ENCODE measurements around the gene SCAMP3. TPM values are rescaled to one million over a fixed set of nuclear protein-coding genes. Genes with fewer than 3 reads are reported as not detected.

Gene SCAMP3
- total and polyA plus RNA-seq, 2 donors (not counting 3 experiments of a cell fraction or from before 2014, with no cell fraction given) = 80.1 to 306 TPM

DNA sequence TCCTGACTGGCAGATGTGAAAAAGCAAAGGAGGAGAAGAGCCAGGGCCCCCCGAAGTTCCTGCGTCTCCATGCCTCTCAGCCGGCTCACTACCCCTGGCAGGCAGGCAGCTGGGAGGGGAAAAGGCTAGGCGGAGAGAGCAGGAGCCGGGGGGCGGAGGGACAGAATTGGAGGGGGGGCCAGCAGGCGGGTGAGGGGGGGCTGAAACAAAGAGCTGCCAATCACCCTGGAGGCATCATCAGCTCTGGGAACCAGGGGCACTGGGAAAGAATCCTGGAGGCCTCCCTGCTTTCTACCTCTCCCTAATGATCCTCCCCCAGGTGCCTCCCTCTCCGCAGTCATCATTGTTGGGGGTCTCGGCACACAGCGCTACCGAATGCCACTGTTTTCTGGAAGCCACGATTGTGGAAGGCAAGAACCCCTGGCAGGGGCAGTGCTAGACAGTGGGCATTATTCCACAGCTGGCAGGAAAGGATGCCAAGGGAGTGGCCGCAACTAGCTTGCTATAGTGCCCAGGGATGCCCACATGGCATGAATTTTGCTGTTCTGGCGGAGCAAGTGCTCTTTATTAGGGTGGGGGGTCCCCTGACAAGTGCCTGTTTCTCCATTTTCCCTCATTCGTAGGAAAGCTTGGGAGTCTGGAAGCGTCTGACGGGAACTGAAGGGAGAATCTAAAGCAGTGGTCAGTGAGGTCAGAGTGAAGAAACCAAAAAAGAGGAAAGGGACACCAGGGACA, 54.2 kb downstream of the SCAMP3 start, which contains the start of gene THBS3:
Gene THBS3 (minus strand): TSS at position 92 of the 735 bp plus-strand sequence. CDS start 21 bp downstream, at position 71.
- BruUV-seq (replicated peaks) = TSS peak; percentile 58
- POLR2A ChIA-PET = interaction anchor here (0.6 to 1.3 kb wide), 2 partner anchors 10 to 68 kb away, joined by 3 to 8 read pairs; no protein-coding TSS in a partner anchor
- intact Hi-C loops (cut with micrococcal nuclease) = loop anchor here (1.0 to 5.0 kb wide), 6 partner anchors 15 to 384 kb away; partner anchors contain the start of gene FDPS
- Histone ChIP-seq H3K9ac (replicated peaks; ENCODE audit: extremely low read depth, insufficient read depth, low read length) (peak within 1 kb of the TSS; percentile 96), H2AFZ (ENCODE audit: low read depth, low read length) (peak within 1 kb of the TSS; percentile 58), H3K27me3 (ENCODE audit: control insufficient read depth in 2 of 2, insufficient read depth in 2 of 2, low read length in 2 of 2) (no peaks in the 10 kb centered on the region), H3K36me3 (ENCODE audit: control insufficient read depth in 2 of 2, extremely low read depth in 1 of 2, insufficient read depth in 2 of 2, low read length in 2 of 2) (no peaks in the 10 kb centered on the region), H3K4me3 (replicated peaks in 1 of 3; ENCODE audit: insufficient read depth in 1 of 3, low read depth in 1 of 3, low read length in 3 of 3) (peak within 1 kb of the TSS; percentile 30 to 92 (median 59)), H3K9me3 (replicated peaks; ENCODE audit: control insufficient read depth, insufficient read depth, low read length) (no peaks in the 10 kb centered on the region), H3K4me1 (ENCODE audit: control insufficient read depth, extremely low read depth, insufficient read depth, low read length) (peaks cover 21% of the 10 kb centered on the region), H3K9me1 (replicated peaks; ENCODE audit: control insufficient read depth, extremely low read depth, insufficient read depth, low read length) (no peaks in the 10 kb centered on the region), H3K27ac (ENCODE audit: insufficient read depth, low read depth, low read length) (peak within 1 kb of the TSS; percentile 87), H4K20me1 (replicated peaks; ENCODE audit: control insufficient read depth, extremely low read depth, insufficient read depth, low read length) (no peaks in the 10 kb centered on the region), H3K4me2 (ENCODE audit: insufficient read depth, low read length) (peak within 1 kb of the TSS; percentile 71), H3K79me2 (ENCODE audit: control insufficient read depth, insufficient read depth, low read length) (peaks cover 2% of the 10 kb centered on the region)
- CTCF ChIA-PET = interaction anchor here (1.0 to 4.3 kb wide), 11 partner anchors 8 to 440 kb away, joined by 3 to 69 read pairs (median 9); no protein-coding TSS in a partner anchor
- dilution Hi-C loops (cut with MboI; ENCODE audit: extremely low pct_ligation_motif_present, low sequenced_read_pairs) = no loop called here
- peak; percentile 23 for DNase-seq (ENCODE audit: low read depth, low spot score)
- TF ChIP-seq MYC (IDR thresholded peaks at IDR 0.05; ENCODE audit: low read depth, low read length) = no peak
- no peak for TF ChIP-seq GATA2 (IDR thresholded peaks at IDR 0.05; ENCODE audit: insufficient read depth, insufficient read length, low read depth, low read length)
- TF ChIP-seq POLR2A (IDR thresholded peaks at IDR 0.05; ENCODE audit: low read depth, low read length) = no peak
- TF ChIP-seq EZH2 (IDR thresholded peaks at IDR 0.05; ENCODE audit: borderline replicate concordance, low read depth, low read length, severe bottlenecking) = no peak
- TF ChIP-seq POLR2AphosphoS5 (IDR thresholded peaks at IDR 0.05; ENCODE audit: insufficient read depth, low read depth, low read length) = no peak
- TF ChIP-seq, protein P1, sequence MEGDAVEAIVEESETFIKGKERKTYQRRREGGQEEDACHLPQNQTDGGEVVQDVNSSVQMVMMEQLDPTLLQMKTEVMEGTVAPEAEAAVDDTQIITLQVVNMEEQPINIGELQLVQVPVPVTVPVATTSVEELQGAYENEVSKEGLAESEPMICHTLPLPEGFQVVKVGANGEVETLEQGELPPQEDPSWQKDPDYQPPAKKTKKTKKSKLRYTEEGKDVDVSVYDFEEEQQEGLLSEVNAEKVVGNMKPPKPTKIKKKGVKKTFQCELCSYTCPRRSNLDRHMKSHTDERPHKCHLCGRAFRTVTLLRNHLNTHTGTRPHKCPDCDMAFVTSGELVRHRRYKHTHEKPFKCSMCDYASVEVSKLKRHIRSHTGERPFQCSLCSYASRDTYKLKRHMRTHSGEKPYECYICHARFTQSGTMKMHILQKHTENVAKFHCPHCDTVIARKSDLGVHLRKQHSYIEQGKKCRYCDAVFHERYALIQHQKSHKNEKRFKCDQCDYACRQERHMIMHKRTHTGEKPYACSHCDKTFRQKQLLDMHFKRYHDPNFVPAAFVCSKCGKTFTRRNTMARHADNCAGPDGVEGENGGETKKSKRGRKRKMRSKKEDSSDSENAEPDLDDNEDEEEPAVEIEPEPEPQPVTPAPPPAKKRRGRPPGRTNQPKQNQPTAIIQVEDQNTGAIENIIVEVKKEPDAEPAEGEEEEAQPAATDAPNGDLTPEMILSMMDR (IDR thresholded peaks at IDR 0.05; ENCODE audit: extremely low read depth in 1 of 2, insufficient read depth in 1 of 2, low read depth in 1 of 2, low read length in 2 of 2) = no peak
- TF ChIP-seq, protein P2, sequence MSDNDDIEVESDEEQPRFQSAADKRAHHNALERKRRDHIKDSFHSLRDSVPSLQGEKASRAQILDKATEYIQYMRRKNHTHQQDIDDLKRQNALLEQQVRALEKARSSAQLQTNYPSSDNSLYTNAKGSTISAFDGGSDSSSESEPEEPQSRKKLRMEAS (IDR thresholded peaks at IDR 0.05; ENCODE audit: insufficient read depth, insufficient read length) = no peak
- no peak for TF ChIP-seq JUN (IDR thresholded peaks at IDR 0.05; ENCODE audit: borderline replicate concordance, insufficient read depth, insufficient read length, low read depth)
- no peak for TF ChIP-seq FOS (IDR thresholded peaks at IDR 0.05; ENCODE audit: borderline replicate concordance, insufficient read depth, low read length)
- peak; percentile 67 for FAIRE-seq

Data from endothelial cell of umbilical vein (primary cell).